CD4-positive, alpha-beta T cell treated with Interleukin-2 at 100 ng/mL for 4 hours (primary cell): ENCODE measurements around the gene POU4F3.

Source experiments
- DNase-seq: peaks from one replicate; pipeline ENCODE4 v3.0.0-alpha.2; 2020; ENCODE audit warnings: low spot score

Gene POU4F3

GRCh38 chr5:146340260-146341081, 1.8 kb downstream of the POU4F3 start:
- no peak for DNase-seq

GRCh38 chr5:146341854-146342253, 3.2 kb downstream of the POU4F3 start:
- no peak for DNase-seq

- no peak for DNase-seq
Measured at GRCh38 chr5:146342519-146342881, 3.9 kb downstream of the POU4F3 start.

- no peak for DNase-seq
Measured at GRCh38 chr5:146342882-146343865, 4.5 kb downstream of the POU4F3 start.

GRCh38 chr5:146344155-146345118, 5.8 kb downstream of the POU4F3 start:
- no peak for DNase-seq

- no peak for DNase-seq
Measured at GRCh38 chr5:146345240-146345577, 6.6 kb downstream of the POU4F3 start.

GRCh38 chr5:146345578-146346366, 7.1 kb downstream of the POU4F3 start:
- DNase-seq = no peak

GRCh38 chr5:146357126-146357525, 18.5 kb downstream of the POU4F3 start:
- DNase-seq = no peak

- no peak for DNase-seq
Measured at GRCh38 chr5:146359836-146360235, 21.2 kb downstream of the POU4F3 start.

- DNase-seq = peak; percentile 1
Measured at GRCh38 chr5:146363161-146363874, 24.7 kb downstream of the POU4F3 start.

GRCh38 chr5:146365618-146366017, 27.0 kb downstream of the POU4F3 start:
- DNase-seq = no peak

GRCh38 chr5:146366904-146367303, 28.3 kb downstream of the POU4F3 start:
- DNase-seq = no peak

- no peak for DNase-seq
Measured at GRCh38 chr5:146368137-146368536, 29.5 kb downstream of the POU4F3 start.

- no peak for DNase-seq
Measured at GRCh38 chr5:146369691-146370090, 31.1 kb downstream of the POU4F3 start.

- no peak for DNase-seq
Measured at GRCh38 chr5:146376821-146377220, 38.2 kb downstream of the POU4F3 start.

- DNase-seq = no peak
Measured at GRCh38 chr5:146378986-146379385, 40.3 kb downstream of the POU4F3 start.

GRCh38 chr5:146380714-146381113, 42.1 kb downstream of the POU4F3 start:
- no peak for DNase-seq

GRCh38 chr5:146388386-146388785, 49.7 kb downstream of the POU4F3 start:
- no peak for DNase-seq

- DNase-seq = no peak
Measured at GRCh38 chr5:146390469-146390868, 51.8 kb downstream of the POU4F3 start.
